Lung (tissue), 12 donors: ENCODE results near the gene CAMKK2. TPM values are rescaled to one million over a fixed set of nuclear protein-coding genes. Genes with fewer than 3 reads are reported as not detected.

ENCODE experiments used
- ATAC-seq: fragments of 200-7000 bp; cut with Tn5 transposase; one replicate; pipeline ENCODE4 v1.9.1; 2020; ENCODE audit warnings: moderate number of reproducible peaks; ENCODE audit not compliant: insufficient read depth, low FRiP score
- DNase-seq, 3 donors: peaks; one replicate each; pipeline ENCODE4 v3.0.0-alpha.2; 2013 to 2017
- H3K27ac ChIP-seq, 2 donors: one replicate each; pipeline ENCODE4 v1.5.1; 2013; ENCODE audit warnings: mild to moderate bottlenecking in 2 of 2, moderate library complexity in 2 of 2, control low read depth in 1 of 2, inconsistent platforms in 1 of 2, low read depth in 1 of 2, low read length in 1 of 2
- H3K27me3 ChIP-seq, 3 donors: one replicate each; pipeline ENCODE4 v1.5.1; 2013; ENCODE audit warnings: low read length in 2 of 3; ENCODE audit not compliant: control insufficient read depth in 3 of 3, insufficient read depth in 3 of 3
- H3K36me3 ChIP-seq, 4 donors: one replicate each; pipeline ENCODE4 v1.5.1; 2013; ENCODE audit warnings: low read length in 4 of 4, mild to moderate bottlenecking in 1 of 4, moderate library complexity in 1 of 4; ENCODE audit not compliant: control insufficient read depth in 4 of 4, insufficient read depth in 4 of 4
- H3K4me1 ChIP-seq, 5 donors: one replicate each; pipeline ENCODE4 v1.5.1; 2013; ENCODE audit warnings: low read length in 5 of 5, mild to moderate bottlenecking in 2 of 5, moderate library complexity in 1 of 5; ENCODE audit not compliant: control insufficient read depth in 5 of 5, insufficient read depth in 5 of 5
- H3K4me3 ChIP-seq: one replicate; pipeline ENCODE4 v1.5.1; 2013; ENCODE audit warnings: mild to moderate bottlenecking, control low read depth, moderate library complexity
- H3K9ac ChIP-seq, 2 donors: one replicate each; pipeline ENCODE4 v1.5.1; 2013; ENCODE audit warnings: low read length in 2 of 2, control low read depth in 1 of 2; ENCODE audit not compliant: insufficient read depth in 1 of 2
- H3K9me3 ChIP-seq, 4 donors: one replicate each; pipeline ENCODE4 v1.5.1; 2013; ENCODE audit warnings: low read length in 3 of 4, mild to moderate bottlenecking in 1 of 4, moderate library complexity in 1 of 4; ENCODE audit not compliant: control insufficient read depth in 4 of 4, insufficient read depth in 3 of 4
- WGBS, 2 donors: extraction: QIAGEN DNeasy Blood & Tissue Kit; methylation state at CpG; one replicate each; pipeline ENCODE4 v1.1.7; 2013; 5-methylcytosine and 5-hydroxymethylcytosine counted together
- polyA plus RNA-seq, 2 donors: library from polyadenylated mRNA; stranded (reverse); fragments of 200-250 nt; gene quantifications; one replicate each; pipeline ENCODE4 v1.2.1, GENCODE V29; 2013
- total RNA-seq, 2 donors: library from RNA; depleted of rRNA in 1 of 2; stranded (reverse); fragments of >200 nt in 1 of 2; gene quantifications; one replicate each; pipeline ENCODE4 v1.2.1, GENCODE V29; 2014 to 2021
- TF ChIP-seq, protein P1 (sequence below): IDR thresholded peaks from 2 replicates; pipeline ENCODE4 v1.5.1; 2012; ENCODE audit warnings: mild to moderate bottlenecking; ENCODE audit errors: control extremely low read depth, extremely low read depth
- donor health status: control.
- donor health status: control.
- donor health status: Bipolar disorder and iron deficiency.
- donor health status: healthy.
- donor health status: DM: yes; HTN: yes; CAD: no.

Gene CAMKK2
- total and polyA plus RNA-seq, 4 donors: 12.0 to 46.3 (median 36.0) TPM

DNA sequence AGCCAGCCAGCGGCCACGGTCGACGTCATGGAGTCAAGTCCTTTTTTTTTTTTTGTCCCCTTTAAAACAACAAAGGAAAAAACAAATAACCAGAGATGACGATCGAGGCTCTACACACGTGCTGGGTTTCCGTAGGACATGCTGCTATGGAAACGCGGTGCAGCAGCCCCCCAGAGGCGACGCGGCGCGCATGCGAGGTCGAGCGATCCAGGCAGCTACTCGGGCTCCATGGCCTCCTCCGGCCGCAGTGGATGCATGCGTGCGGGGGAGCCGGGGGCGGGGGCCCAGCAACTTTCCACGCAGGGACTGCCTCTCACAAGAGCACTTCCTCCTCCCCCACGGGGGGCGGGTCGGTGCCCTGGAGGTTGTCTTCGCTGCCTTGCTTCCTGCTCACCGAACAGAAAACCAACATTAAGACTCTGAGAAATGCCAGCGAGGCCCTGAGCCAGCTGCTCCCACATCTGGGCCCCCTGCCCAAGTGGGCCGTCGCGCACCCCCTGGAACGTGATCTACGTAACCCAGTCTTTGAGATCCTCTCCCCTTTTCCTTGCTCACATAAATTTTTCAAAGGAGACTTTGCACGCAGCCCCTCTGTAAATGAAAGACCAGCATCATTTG, 55.9 kb downstream of the CAMKK2 start:
- Histone ChIP-seq H3K4me1 (peaks cover 0 to 14% (median 6%) of the 10 kb centered on the region in 5 donors), H3K27ac (peak overlapping the region in 1 of 2 donors; percentile 5), H3K4me3 (no peak overlapping the region), H3K9me3 (no peaks in the 10 kb centered on the region), H3K36me3 (peaks cover 4 to 37% (median 15%) of the 10 kb centered on the region in 4 donors), H3K9ac (peak overlapping the region in 1 of 2 donors; percentile 46), H3K27me3 (no peaks in the 10 kb centered on the region)
- 28 to 55% methylated on average over 38 of the region's 38 CpGs for WGBS, 2 donors
- peak; percentile 53 to 72 (median 71) for DNase-seq
- TF ChIP-seq, protein P1, sequence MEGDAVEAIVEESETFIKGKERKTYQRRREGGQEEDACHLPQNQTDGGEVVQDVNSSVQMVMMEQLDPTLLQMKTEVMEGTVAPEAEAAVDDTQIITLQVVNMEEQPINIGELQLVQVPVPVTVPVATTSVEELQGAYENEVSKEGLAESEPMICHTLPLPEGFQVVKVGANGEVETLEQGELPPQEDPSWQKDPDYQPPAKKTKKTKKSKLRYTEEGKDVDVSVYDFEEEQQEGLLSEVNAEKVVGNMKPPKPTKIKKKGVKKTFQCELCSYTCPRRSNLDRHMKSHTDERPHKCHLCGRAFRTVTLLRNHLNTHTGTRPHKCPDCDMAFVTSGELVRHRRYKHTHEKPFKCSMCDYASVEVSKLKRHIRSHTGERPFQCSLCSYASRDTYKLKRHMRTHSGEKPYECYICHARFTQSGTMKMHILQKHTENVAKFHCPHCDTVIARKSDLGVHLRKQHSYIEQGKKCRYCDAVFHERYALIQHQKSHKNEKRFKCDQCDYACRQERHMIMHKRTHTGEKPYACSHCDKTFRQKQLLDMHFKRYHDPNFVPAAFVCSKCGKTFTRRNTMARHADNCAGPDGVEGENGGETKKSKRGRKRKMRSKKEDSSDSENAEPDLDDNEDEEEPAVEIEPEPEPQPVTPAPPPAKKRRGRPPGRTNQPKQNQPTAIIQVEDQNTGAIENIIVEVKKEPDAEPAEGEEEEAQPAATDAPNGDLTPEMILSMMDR: no peak
- ATAC-seq: peak; percentile 66

DNA sequence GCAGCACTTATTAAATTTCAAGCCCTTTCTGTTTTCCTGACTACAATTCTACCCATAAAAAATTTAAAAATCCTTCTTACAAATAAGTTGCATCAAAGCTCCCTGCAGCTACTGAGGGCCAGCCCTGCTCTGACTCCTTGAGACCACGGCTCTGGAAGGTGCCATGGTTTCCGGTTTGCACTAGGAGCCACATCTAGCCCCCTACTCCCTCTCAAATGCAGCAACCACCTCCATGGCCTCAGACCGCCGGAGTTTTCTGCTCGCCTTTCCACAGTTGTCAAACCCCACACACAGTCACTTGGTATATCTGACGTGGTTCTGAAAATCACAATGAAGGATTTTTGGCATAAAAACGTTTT, 56.5 kb downstream of the CAMKK2 start:
- ATAC-seq (no peak), DNase-seq (no peak)
- TF ChIP-seq, protein P1: no peak
- H3K9me3 ChIP-seq: no peaks in the 10 kb centered on the region
- H3K36me3 ChIP-seq: peaks cover 4 to 36% (median 15%) of the 10 kb centered on the region in 4 donors
- no peaks in the 10 kb centered on the region for H3K27me3 ChIP-seq
- peaks cover 0 to 14% (median 6%) of the 10 kb centered on the region in 5 donors for H3K4me1 ChIP-seq
- H3K9ac ChIP-seq: no peak overlapping the region
- 67 to 75% methylated on average over 7 of the region's 7 CpGs for WGBS, 2 donors
- H3K4me3 ChIP-seq: no peak overlapping the region
- H3K27ac ChIP-seq: no peak overlapping the region

DNA sequence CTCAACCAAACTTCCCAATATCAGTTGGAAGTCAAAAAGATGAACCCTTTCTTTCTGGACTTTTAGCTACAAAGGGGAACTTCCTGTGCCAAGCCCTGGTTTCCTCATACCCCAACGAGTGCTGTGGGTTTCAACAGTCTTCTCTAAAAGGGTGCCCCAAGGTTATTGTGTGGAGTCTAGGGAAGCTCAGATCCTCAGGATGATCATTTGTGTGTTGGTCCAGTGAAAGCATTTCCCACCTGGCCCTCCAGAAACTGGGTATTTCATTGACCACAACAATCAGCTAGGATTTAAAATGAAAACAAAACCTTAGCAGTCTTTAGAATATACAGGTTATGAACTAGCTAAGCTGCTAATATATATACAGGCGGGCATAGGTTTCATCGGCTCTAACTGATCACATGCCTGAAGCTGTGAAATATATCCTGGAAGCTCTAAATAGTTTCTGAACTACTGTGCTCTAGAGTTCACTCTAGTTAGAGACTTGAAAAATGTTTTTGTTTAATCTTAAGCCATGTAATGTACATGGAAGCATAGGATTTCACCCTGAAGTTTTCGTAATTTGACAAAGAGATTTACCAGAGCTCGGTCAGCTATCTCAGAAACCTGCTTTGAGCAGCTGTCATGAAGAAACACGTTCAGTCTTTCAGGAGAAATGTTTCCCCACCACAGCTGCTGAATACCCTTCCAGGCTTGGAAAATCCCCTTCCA, 57.0 kb downstream of the CAMKK2 start:
- Histone ChIP-seq H3K9ac (no peak overlapping the region), H3K9me3 (no peaks in the 10 kb centered on the region), H3K27me3 (no peaks in the 10 kb centered on the region), H3K27ac (peak overlapping the region in 1 of 2 donors; percentile 35), H3K4me1 (peaks cover 0 to 14% (median 6%) of the 10 kb centered on the region in 5 donors), H3K4me3 (no peak overlapping the region), H3K36me3 (peaks cover 4 to 31% (median 16%) of the 10 kb centered on the region in 4 donors)
- 26 to 60% methylated on average over 6 of the region's 6 CpGs for WGBS, 2 donors
- no peak for DNase-seq
- no peak for ATAC-seq
- TF ChIP-seq, protein P1: no peak
